Measurements from ENCODE around the gene TAS1R1.
A peak's percentile ranks its signal among the peaks of the same experiment; 100 is the strongest.

The TAS1R1 gene

DNA sequence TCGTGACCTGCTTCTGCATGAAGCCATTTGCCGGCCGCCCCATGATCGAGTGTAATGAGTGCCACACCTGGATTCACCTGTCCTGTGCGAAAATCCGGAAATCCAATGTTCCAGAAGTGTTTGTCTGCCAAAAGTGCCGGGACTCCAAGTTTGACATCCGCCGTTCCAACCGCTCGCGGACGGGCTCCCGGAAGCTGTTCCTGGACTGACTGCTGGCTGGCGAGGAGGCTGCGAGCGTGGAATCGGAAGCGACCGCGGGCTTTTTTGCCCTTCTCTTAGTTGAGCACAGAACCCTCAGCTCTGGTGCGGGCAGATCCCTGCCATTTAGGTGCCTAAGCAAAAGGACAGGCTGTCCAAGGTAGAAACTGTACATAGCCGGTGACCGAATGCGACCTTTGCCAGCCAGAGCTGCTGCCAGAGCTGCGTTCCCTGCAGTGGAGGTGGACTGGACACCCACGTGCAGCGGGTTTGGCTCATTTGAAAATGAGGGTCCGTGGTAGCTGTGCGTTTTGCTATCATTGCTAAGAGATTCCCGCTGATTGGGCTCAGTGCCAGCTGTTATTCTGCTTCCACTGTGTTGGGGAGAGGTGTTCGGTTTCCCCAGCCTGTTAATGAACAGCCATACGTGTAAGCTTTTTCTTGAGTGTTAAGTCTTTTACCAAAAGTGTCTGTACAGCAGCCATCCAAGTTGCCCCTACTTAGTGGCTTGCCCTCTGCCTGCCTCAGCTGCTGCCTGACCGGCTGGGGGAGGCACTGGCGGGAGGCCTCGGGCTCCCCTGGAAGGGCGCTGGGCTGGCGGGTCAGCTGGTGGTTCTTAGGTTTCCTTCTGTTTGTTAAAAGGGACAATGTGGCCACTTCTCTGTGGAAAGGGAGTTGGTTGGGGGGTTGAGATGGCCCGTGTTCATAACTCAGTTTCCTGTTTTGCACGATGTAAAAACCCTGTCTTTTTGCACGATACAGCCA, 66.6 kb downstream of the TAS1R1 start:
- H3K9me3 Mint-ChIP-seq, result no peaks in the 10 kb centered on the region
- H3K27me3 Mint-ChIP-seq, result no peaks in the 10 kb centered on the region
- no peak for ATAC-seq
- H3K4me1 Mint-ChIP-seq, result peaks cover 19% of the 10 kb centered on the region
- peaks cover 17% of the 10 kb centered on the region for H3K36me3 Mint-ChIP-seq
- no peak overlapping the region for H3K4me3 Mint-ChIP-seq
- no peak overlapping the region for H3K27ac Mint-ChIP-seq

DNA sequence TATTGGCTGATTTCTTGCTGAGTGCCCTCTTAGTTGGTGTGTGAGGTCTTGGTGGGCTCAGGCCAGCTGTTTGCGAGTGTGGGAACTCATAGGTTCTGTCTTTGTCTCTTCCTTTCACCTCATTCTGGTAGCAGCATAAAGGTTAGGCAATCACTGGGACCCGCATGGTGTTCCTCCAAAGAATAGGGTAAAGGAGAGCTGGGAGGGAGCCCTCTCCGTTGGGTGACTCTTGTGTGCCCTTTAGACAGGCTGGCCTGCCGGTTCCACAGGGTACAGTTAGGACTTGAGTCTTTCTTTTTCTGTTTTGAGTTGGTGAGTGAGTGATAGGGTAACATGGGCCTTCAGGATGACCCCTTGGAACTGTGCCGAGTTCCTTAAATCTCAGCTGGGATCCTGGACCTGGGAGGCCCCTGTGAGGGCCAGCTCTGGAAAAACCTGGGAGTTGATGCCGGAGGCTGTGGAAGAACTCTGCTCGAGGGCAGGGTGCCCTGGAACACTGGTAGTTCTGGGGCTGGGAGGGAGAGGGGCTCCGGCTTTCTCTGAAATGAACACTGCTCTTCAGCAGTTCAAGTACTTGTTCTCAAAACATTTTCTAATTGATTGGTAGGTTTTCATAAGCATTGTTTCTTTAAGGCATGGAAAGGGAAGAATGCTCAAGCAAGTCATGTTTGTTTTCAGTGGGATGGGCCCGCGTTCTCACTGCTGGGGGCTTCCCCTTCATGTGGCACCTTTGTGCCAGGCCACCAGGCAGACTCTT, 67.5 kb downstream of the TAS1R1 start:
- no peak for ATAC-seq
- no peak overlapping the region for H3K27ac Mint-ChIP-seq
- H3K4me1 Mint-ChIP-seq, result peaks cover 28% of the 10 kb centered on the region
- no peak overlapping the region for H3K4me3 Mint-ChIP-seq
- no peaks in the 10 kb centered on the region for H3K27me3 Mint-ChIP-seq
- no peaks in the 10 kb centered on the region for H3K9me3 Mint-ChIP-seq
- peaks cover 21% of the 10 kb centered on the region for H3K36me3 Mint-ChIP-seq

GRCh38 chr1:6623269-6623965, 68.3 kb downstream of the TAS1R1 start:
- Mint-ChIP-seq H3K4me1 (peaks cover 34% of the 10 kb centered on the region), H3K27me3 (no peaks in the 10 kb centered on the region), H3K9me3 (no peaks in the 10 kb centered on the region), H3K36me3 (peaks cover 27% of the 10 kb centered on the region), H3K27ac (no peak overlapping the region), H3K4me3 (no peak overlapping the region)
- ATAC-seq, result no peak

DNA sequence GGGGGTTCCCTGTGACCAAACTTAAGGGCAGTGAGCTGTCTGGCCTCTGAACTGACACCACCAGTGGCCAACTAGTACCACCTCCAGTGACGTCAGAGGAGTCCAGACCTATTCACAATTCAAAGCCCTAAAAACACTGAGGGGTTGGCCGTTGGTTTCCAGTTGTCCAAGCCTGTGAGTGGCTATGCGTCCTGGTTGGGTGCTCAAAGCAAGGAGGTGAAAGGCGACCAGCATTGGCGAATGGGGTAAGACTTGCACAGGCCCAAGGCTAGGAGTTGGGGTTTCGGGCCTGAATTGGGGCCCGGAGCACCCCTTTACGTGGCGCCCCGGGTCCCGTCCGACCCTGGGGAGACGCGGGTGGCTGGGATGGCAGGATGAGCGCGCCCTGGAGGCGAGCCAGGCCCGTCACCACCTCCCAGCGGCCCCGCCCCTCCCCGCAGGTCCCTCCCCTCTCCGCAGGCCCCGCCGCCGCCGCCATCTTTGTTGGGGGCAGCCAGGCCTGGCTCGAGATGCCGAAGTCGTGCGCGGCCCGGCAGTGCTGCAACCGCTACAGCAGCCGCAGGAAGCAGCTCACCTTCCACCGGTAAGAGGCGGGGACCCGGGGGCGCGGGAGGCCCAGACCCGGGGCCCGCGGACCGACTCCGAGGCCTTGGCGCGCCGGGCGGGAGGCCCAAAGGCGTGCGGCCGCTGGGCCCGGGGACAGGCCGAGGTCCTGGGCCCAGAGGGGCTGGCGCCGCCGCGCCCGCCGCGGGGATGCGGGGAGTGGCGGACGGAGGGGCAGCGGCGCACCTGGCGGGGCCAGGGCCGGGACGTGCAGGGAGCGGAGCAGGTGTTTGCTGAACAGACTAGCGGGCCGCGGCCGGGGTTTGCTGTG, 69.8 kb downstream of the TAS1R1 start, which contains the start of gene THAP3:
TSS of gene THAP3 (plus strand) at position 159 of the 874 bp plus-strand sequence. CDS start at position 510, 351 bp downstream.
- no peaks in the 10 kb centered on the region for H3K27me3 Mint-ChIP-seq
- peak within 1 kb of the TSS; percentile 89 for H3K4me3 Mint-ChIP-seq
- H3K4me1 Mint-ChIP-seq, result peaks cover 42% of the 10 kb centered on the region
- peak within 1 kb of the TSS; percentile 89 for H3K27ac Mint-ChIP-seq
- peak; percentile 97 for ATAC-seq
- H3K9me3 Mint-ChIP-seq, result no peaks in the 10 kb centered on the region
- H3K36me3 Mint-ChIP-seq, result peaks cover 36% of the 10 kb centered on the region

GRCh38 chr1:6625584-6626149, 70.6 kb downstream of the TAS1R1 start:
- peak overlapping the region; percentile 89 for H3K27ac Mint-ChIP-seq
- no peaks in the 10 kb centered on the region for H3K9me3 Mint-ChIP-seq
- H3K36me3 Mint-ChIP-seq, result peaks cover 35% of the 10 kb centered on the region
- no peaks in the 10 kb centered on the region for H3K27me3 Mint-ChIP-seq
- peak overlapping the region; percentile 89 for H3K4me3 Mint-ChIP-seq
- ATAC-seq, result peak; percentile 62
- peaks cover 44% of the 10 kb centered on the region for H3K4me1 Mint-ChIP-seq

GRCh38 chr1:6627031-6627430, 71.9 kb downstream of the TAS1R1 start:
- Mint-ChIP-seq H3K4me3 (peak overlapping the region; percentile 89), H3K36me3 (peaks cover 37% of the 10 kb centered on the region), H3K4me1 (peaks cover 44% of the 10 kb centered on the region), H3K27ac (peak overlapping the region; percentile 89), H3K9me3 (no peaks in the 10 kb centered on the region), H3K27me3 (no peaks in the 10 kb centered on the region)
- no peak for ATAC-seq

DNA sequence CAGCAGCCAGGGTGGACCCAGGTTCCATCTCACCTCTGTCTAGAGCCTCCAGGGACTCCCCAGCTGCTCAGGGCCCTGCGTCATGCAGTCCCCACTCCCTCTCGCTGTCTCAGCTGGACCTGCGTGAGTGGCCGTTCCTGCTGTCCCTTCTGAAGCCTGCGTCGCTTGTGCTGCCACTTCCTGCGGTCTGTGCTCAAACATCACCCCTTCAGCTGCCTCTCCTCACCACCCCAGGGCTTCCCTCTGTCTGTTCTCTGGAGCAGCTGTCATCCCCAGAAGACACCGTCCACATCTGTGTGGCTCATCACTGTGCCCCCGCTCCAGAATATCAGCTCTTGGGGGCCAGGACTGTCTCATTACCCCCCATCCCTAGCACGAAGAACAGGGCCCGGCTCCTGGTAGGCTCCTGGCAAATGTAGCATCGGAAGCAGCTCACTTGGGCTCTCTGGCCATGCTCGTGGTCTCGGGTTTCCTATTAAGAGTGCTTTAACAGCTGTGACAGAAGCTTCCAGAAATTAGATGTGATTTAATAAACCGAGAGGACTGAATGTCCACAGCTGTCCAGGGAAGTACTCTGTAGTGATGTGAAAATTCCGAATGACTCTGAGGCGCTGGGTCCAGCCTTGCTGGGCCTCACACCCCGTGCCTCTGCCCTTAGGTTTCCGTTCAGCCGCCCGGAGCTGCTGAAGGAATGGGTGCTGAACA, 72.9 kb downstream of the TAS1R1 start:
- no peak for ATAC-seq
- H3K9me3 Mint-ChIP-seq, result no peaks in the 10 kb centered on the region
- peak overlapping the region; percentile 5 for H3K27ac Mint-ChIP-seq
- H3K4me1 Mint-ChIP-seq, result peaks cover 44% of the 10 kb centered on the region
- no peaks in the 10 kb centered on the region for H3K27me3 Mint-ChIP-seq
- H3K36me3 Mint-ChIP-seq, result peaks cover 43% of the 10 kb centered on the region
- peak overlapping the region; percentile 9 for H3K4me3 Mint-ChIP-seq

- Mint-ChIP-seq H3K4me3 (no peak overlapping the region), H3K27ac (no peak overlapping the region), H3K36me3 (peaks cover 44% of the 10 kb centered on the region), H3K4me1 (peaks cover 44% of the 10 kb centered on the region), H3K27me3 (no peaks in the 10 kb centered on the region), H3K9me3 (no peaks in the 10 kb centered on the region)
- ATAC-seq, result no peak
Measured at GRCh38 chr1:6628971-6629479, 73.9 kb downstream of the TAS1R1 start.

Measured in stimulated activated memory B cell treated with anti-CD40 and anti-IgM and Interleukin-4, amounts not matched to agents 10 μg/mL and 1 μg/mL and 100 μg/mL, for 72 hours (primary cell).